Measurements from ENCODE around the gene CPNE9.

GRCh38 chr3:9679476-9680080 lies 24.1 kb upstream of the CPNE9 start:
- TF ChIP-seq POLR2AphosphoS5 (IDR thresholded peaks at IDR 0.05) (no peak), CTCF (IDR thresholded peaks at IDR 0.05) (no peak), POLR2A (IDR thresholded peaks at IDR 0.05; ENCODE audit: low read depth) (no peak), EP300 (IDR thresholded peaks at IDR 0.05) (no peak)
